Fibroblast of mammary gland (primary cell): Measurements from ENCODE around the gene SH3D19.

Experiments used
- DNase-seq: peaks from one replicate; pipeline ENCODE4 v3.0.0-alpha.2; 2010; ENCODE audit warnings: low read depth
- H3K4me3 ChIP-seq: 2 replicates; pipeline ENCODE4 v1.5.1; 2011; ENCODE audit warnings: low read depth, mild to moderate bottlenecking, low read length, moderate library complexity; ENCODE audit not compliant: control insufficient read depth
- TF ChIP-seq, protein P1 (sequence below): conservative IDR thresholded peaks from 2 replicates; pipeline ENCODE4 v1.5.1; 2011; ENCODE audit warnings: low read depth, low read length, inconsistent platforms; ENCODE audit not compliant: control insufficient read depth, insufficient read depth

The SH3D19 gene

GRCh38 chr4:151099976-151100417 lies 225.4 kb downstream of the SH3D19 start:
- H3K4me3 ChIP-seq, result peak overlapping the region; percentile 71
- TF ChIP-seq, protein P1, sequence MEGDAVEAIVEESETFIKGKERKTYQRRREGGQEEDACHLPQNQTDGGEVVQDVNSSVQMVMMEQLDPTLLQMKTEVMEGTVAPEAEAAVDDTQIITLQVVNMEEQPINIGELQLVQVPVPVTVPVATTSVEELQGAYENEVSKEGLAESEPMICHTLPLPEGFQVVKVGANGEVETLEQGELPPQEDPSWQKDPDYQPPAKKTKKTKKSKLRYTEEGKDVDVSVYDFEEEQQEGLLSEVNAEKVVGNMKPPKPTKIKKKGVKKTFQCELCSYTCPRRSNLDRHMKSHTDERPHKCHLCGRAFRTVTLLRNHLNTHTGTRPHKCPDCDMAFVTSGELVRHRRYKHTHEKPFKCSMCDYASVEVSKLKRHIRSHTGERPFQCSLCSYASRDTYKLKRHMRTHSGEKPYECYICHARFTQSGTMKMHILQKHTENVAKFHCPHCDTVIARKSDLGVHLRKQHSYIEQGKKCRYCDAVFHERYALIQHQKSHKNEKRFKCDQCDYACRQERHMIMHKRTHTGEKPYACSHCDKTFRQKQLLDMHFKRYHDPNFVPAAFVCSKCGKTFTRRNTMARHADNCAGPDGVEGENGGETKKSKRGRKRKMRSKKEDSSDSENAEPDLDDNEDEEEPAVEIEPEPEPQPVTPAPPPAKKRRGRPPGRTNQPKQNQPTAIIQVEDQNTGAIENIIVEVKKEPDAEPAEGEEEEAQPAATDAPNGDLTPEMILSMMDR, result no peak
- peak; percentile 40 for DNase-seq

DNA sequence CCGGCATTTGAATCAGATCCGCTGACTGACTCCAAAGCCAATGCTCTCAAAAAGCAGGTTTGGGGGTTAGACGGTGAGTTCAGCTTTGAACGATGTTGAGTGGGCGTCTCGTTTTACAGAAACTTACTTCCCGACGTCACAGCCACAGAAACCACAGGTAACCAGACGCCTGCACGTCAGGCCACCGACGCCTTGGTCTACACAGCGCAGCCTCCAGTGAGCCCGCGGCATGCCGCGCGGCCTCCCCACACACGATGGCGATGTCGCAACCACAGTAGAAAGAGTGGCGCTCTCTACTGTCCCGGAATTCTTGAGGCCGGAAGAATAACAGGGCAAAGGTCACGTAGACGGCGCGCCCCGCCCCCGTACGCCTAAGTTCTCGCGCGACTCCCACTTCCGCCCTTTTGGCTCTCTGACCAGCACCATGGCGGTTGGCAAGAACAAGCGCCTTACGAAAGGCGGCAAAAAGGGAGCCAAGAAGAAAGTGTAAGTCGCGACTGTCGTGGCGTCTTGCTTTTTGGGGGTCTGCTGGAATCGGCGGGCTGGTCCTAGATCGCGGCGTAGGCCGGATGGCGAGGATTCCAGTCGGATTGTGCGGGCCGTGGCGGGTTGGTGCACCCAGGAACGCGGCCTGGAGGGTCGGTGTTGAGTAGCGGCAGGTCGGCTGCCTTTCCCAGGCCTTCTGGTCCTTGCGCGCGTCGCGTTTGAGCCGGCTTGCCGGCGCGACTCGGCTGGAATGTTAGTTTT lies 226.0 kb downstream of the SH3D19 start, which contains the start of gene RPS3A:
RPS3A (plus strand) TSS at position 400 of the 747 bp plus-strand sequence; CDS start at position 425, 25 bp downstream.
- H3K4me3 ChIP-seq, result peak within 1 kb of the TSS; percentile 71
- peak; percentile 98 for DNase-seq
- TF ChIP-seq, protein P1, result peak; percentile 69

GRCh38 chr4:151098979-151099228 lies 226.5 kb downstream of the SH3D19 start:
- no peak for DNase-seq
- peak overlapping the region; percentile 71 for H3K4me3 ChIP-seq
- TF ChIP-seq, protein P1, result no peak

DNA sequence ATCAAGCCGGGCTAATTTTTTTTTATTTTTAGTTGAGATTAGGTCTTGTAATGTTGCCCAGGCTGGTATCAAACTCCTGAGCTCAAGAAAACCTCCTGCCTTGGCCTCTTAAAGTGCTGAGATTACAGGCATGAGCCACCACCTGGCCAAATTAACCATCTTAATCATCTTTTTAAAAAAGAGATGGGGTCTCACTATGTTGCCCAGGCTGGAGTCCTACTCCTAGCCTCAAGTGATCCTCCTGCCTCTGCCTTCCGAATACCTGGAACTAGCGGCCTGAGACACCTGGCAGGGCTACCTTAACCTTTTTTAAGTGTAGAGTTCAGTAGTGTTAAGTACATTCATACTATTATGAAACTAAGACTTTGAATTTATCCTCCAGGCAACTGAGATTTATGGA lies 227.6 kb downstream of the SH3D19 start:
- no peak overlapping the region for H3K4me3 ChIP-seq
- TF ChIP-seq, protein P1, result no peak
- DNase-seq, result no peak

GRCh38 chr4:151095142-151095541 lies 230.3 kb downstream of the SH3D19 start:
- no peak overlapping the region for H3K4me3 ChIP-seq
- TF ChIP-seq, protein P1, result no peak

GRCh38 chr4:151094290-151094751 lies 231.1 kb downstream of the SH3D19 start:
- no peak overlapping the region for H3K4me3 ChIP-seq
- no peak for DNase-seq
- TF ChIP-seq, protein P1, result no peak

More at GRCh38 chr4:151095142-151095541, 230.3 kb downstream of the SH3D19 start:
- no peak for DNase-seq
